Choroid plexus epithelial cell (primary cell): ENCODE results near the gene CDK14.

Experiments
- DNase-seq: peaks from one replicate; pipeline ENCODE4 v3.0.0-alpha.2; 2010; ENCODE audit warnings: low read depth
- H3K4me3 ChIP-seq: 2 replicates; pipeline ENCODE4 v1.5.1; 2011; ENCODE audit warnings: low read depth, mild to moderate bottlenecking, control low read depth, low read length, moderate library complexity
- CTCF ChIP-seq: conservative IDR thresholded peaks from 2 replicates; pipeline ENCODE4 v1.5.1; 2011; ENCODE audit warnings: low read depth, mild to moderate bottlenecking, control low read depth, inconsistent platforms, low read length, moderate library complexity

CDK14 gene

GRCh38 chr7:90841759-90842429 is 245.8 kb downstream of the CDK14 start:
- no peak overlapping the region for H3K4me3 ChIP-seq
- no peak for TF ChIP-seq CTCF
- no peak for DNase-seq

- no peak for TF ChIP-seq CTCF
- DNase-seq: no peak
- no peak overlapping the region for H3K4me3 ChIP-seq
Observed at GRCh38 chr7:90842430-90842788, 246.3 kb downstream of the CDK14 start.

DNA sequence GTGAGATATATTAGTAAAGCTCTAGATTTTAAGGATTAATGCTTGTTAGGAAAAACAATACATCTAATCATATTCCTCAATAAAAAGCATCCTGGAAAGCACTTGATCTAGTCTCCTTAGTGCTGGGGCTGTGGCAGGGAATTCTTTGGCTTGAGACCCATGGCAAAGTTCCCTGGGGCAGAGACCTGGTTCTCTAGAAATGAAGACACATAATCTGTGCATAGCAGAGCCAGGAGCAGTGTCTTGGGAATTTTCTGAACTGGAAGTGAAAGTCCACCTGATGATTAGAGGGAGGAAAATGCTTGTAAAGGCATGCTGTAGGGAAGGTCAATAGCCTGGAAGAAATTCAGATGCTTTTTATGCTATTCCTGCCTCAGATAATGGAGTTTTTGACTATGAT is 247.4 kb downstream of the CDK14 start:
- TF ChIP-seq CTCF: no peak
- DNase-seq: no peak
- no peak overlapping the region for H3K4me3 ChIP-seq

DNA sequence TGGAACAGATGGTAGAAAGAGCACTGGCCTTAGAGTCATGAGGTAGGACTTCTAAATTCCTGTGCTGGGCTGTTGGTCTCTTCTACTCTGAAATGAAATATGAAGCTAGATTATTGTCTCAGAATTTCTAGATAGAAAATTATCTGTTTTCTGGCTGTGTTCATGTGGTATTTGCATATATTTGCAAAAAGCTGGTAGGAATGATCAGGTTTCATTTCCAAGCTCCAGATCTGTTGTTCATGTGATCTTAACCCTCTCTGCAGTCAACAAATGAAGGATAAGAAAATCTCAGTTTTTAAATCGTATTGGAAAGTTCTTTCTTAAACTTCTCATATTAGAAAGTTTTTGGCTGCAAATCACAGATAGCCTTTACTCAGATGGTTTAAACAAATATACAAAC is 248.3 kb downstream of the CDK14 start:
- H3K4me3 ChIP-seq: no peak overlapping the region
- no peak for DNase-seq
- no peak for TF ChIP-seq CTCF

DNA sequence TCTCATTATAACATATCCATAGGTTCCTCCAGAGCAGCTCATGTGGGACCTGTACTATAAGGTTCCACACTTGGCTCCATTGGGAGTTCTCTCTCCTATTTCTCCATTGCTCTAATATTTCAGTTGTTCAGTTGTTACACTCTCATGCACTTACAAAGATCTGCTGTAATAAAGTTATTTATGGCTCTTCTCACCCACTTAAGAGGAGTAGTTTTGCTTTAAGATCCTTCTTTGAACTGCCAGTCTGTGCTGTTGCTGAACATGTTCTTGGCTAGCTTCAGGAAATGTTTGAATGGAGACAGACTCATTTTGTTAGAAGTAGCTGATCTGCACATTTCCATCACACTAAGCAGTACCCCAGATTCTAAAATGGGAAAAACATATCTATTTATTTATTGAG is 250.1 kb downstream of the CDK14 start:
- TF ChIP-seq CTCF: no peak
- no peak overlapping the region for H3K4me3 ChIP-seq
- no peak for DNase-seq

- no peak for TF ChIP-seq CTCF
- no peak for DNase-seq
- H3K4me3 ChIP-seq: no peak overlapping the region
Observed at GRCh38 chr7:90850066-90850465, 253.9 kb downstream of the CDK14 start.

DNA sequence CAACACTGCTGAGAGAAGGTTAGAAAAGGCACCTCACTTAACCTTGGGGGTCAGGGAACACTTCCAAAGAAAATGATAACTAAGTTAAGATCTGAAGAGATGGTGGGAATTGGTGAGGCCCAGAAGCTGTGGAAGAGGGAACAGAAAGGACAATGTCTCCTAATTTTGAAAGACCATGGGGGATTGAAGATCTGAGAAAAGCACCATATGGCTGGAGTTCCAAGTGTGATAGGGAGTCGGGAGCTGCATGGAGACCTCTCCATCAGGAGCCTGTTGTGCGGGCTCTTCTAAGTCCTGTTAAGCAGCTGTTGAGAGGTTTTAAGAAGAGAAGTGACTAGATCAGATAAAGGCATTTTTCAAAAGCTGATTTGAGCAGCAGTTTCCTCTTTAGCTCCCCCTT is 254.3 kb downstream of the CDK14 start:
- TF ChIP-seq CTCF: no peak
- DNase-seq: no peak
- no peak overlapping the region for H3K4me3 ChIP-seq
